ENCODE measurements around the gene CEACAM5. TPM values are rescaled to one million over a fixed set of nuclear protein-coding genes. Genes with fewer than 3 reads are reported as not detected.

The CEACAM5 gene
- total RNA-seq, 2 experiments from 2014 or later, result not detected

GRCh38 chr19:41741244-41741554 is 32.8 kb downstream of the CEACAM5 start:
- ChIA-PET CTCF (ENCODE audit: unreplicated experiment) (no interaction called here), POLR2A (no interaction called here)
- Histone ChIP-seq H3K36me3 (ENCODE audit: insufficient read depth, low read length) (no peaks in the 10 kb centered on the region), H3K9me2 (ENCODE audit: insufficient read depth, low read length) (no peaks in the 10 kb centered on the region), H3K27ac (ENCODE audit: low read depth, low read length, poor library complexity, severe bottlenecking) (no peak overlapping the region), H3K4me3 (ENCODE audit: low read depth, low read length, poor library complexity, severe bottlenecking) (no peak overlapping the region), H2AFZ (ENCODE audit: low read length) (no peak overlapping the region), H4K20me1 (ENCODE audit: insufficient read depth, low read length) (no peaks in the 10 kb centered on the region), H3K4me1 (ENCODE audit: insufficient read depth, low read length, poor library complexity, severe bottlenecking) (peaks cover 8% of the 10 kb centered on the region), H3K4me2 (ENCODE audit: low read length) (no peak overlapping the region), H3K79me2 (ENCODE audit: insufficient read depth, low read depth, low read length) (no peaks in the 10 kb centered on the region), H3K9me3 (ENCODE audit: low read length) (no peaks in the 10 kb centered on the region)
- BruUV-seq (replicated peaks), result no TSS peak
- DNase-seq (ENCODE audit: low spot score), result no peak
- intact Hi-C loops (cut with micrococcal nuclease; ENCODE audit: unreplicated experiment), result no loop called here
- TF ChIP-seq, protein P1, sequence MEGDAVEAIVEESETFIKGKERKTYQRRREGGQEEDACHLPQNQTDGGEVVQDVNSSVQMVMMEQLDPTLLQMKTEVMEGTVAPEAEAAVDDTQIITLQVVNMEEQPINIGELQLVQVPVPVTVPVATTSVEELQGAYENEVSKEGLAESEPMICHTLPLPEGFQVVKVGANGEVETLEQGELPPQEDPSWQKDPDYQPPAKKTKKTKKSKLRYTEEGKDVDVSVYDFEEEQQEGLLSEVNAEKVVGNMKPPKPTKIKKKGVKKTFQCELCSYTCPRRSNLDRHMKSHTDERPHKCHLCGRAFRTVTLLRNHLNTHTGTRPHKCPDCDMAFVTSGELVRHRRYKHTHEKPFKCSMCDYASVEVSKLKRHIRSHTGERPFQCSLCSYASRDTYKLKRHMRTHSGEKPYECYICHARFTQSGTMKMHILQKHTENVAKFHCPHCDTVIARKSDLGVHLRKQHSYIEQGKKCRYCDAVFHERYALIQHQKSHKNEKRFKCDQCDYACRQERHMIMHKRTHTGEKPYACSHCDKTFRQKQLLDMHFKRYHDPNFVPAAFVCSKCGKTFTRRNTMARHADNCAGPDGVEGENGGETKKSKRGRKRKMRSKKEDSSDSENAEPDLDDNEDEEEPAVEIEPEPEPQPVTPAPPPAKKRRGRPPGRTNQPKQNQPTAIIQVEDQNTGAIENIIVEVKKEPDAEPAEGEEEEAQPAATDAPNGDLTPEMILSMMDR (conservative IDR thresholded peaks at IDR 0.05; ENCODE audit: low read length), result no peak
- no peak for TF ChIP-seq EZH2phosphoT487 (IDR thresholded peaks at IDR 0.05; ENCODE audit: borderline replicate concordance, low read depth, low read length)

GRCh38 chr19:41744850-41745249 is 36.4 kb downstream of the CEACAM5 start:
- no peak for TF ChIP-seq EZH2phosphoT487 (IDR thresholded peaks at IDR 0.05; ENCODE audit: borderline replicate concordance, low read depth, low read length)
- TF ChIP-seq, protein P1 (conservative IDR thresholded peaks at IDR 0.05; ENCODE audit: low read length), result no peak
- H3K4me1 ChIP-seq (ENCODE audit: insufficient read depth, low read length, poor library complexity, severe bottlenecking), result peaks cover 8% of the 10 kb centered on the region
- ChIA-PET CTCF (ENCODE audit: unreplicated experiment) (interaction anchor here (0.6 kb wide), 2 partner anchors 34 to 326 kb away, joined by 3 read pairs; no protein-coding TSS in a partner anchor), POLR2A (interaction anchor here (0.6 kb wide), 1 partner anchor 996 kb away, joined by 3 read pairs; no protein-coding TSS in a partner anchor)
- no peaks in the 10 kb centered on the region for H3K9me3 ChIP-seq (ENCODE audit: low read length)
- H3K4me3 ChIP-seq (ENCODE audit: low read depth, low read length, poor library complexity, severe bottlenecking), result no peak overlapping the region
- no peaks in the 10 kb centered on the region for H4K20me1 ChIP-seq (ENCODE audit: insufficient read depth, low read length)
- H3K9me2 ChIP-seq (ENCODE audit: insufficient read depth, low read length), result no peaks in the 10 kb centered on the region
- no peaks in the 10 kb centered on the region for H3K79me2 ChIP-seq (ENCODE audit: insufficient read depth, low read depth, low read length)
- H2AFZ ChIP-seq (ENCODE audit: low read length), result peak overlapping the region; percentile 52; the same call in 1 of the 2 replicates
- H3K27ac ChIP-seq (ENCODE audit: low read depth, low read length, poor library complexity, severe bottlenecking), result no peak overlapping the region
- intact Hi-C loops (cut with micrococcal nuclease; ENCODE audit: unreplicated experiment), result loop anchor here (5.0 kb wide), 1 partner anchor 103 kb away; no protein-coding TSS in a partner anchor
- no TSS peak for BruUV-seq (replicated peaks)
- peak; percentile 12 for DNase-seq (ENCODE audit: low spot score)
- H3K36me3 ChIP-seq (ENCODE audit: insufficient read depth, low read length), result no peaks in the 10 kb centered on the region
- no peak overlapping the region for H3K4me2 ChIP-seq (ENCODE audit: low read length)

GRCh38 chr19:41745756-41746155 is 37.3 kb downstream of the CEACAM5 start:
- no TSS peak for BruUV-seq (replicated peaks)
- intact Hi-C loops (cut with micrococcal nuclease; ENCODE audit: unreplicated experiment), result loop anchor here (1.0 to 5.0 kb wide), 2 partner anchors 39 to 103 kb away; no protein-coding TSS in a partner anchor
- Histone ChIP-seq H3K27ac (ENCODE audit: low read depth, low read length, poor library complexity, severe bottlenecking) (no peak overlapping the region), H3K79me2 (ENCODE audit: insufficient read depth, low read depth, low read length) (no peaks in the 10 kb centered on the region), H4K20me1 (ENCODE audit: insufficient read depth, low read length) (no peaks in the 10 kb centered on the region), H3K9me3 (ENCODE audit: low read length) (no peaks in the 10 kb centered on the region), H2AFZ (ENCODE audit: low read length) (no peak overlapping the region), H3K4me3 (ENCODE audit: low read depth, low read length, poor library complexity, severe bottlenecking) (no peak overlapping the region), H3K9me2 (ENCODE audit: insufficient read depth, low read length) (no peaks in the 10 kb centered on the region), H3K36me3 (ENCODE audit: insufficient read depth, low read length) (no peaks in the 10 kb centered on the region), H3K4me1 (ENCODE audit: insufficient read depth, low read length, poor library complexity, severe bottlenecking) (peaks cover 10% of the 10 kb centered on the region), H3K4me2 (ENCODE audit: low read length) (no peak overlapping the region)
- ChIA-PET CTCF (ENCODE audit: unreplicated experiment) (interaction anchor here (0.6 kb wide), 1 partner anchor 327 kb away, joined by 3 read pairs; no protein-coding TSS in a partner anchor), POLR2A (no interaction called here)
- no peak for DNase-seq (ENCODE audit: low spot score)
- no peak for TF ChIP-seq EZH2phosphoT487 (IDR thresholded peaks at IDR 0.05; ENCODE audit: borderline replicate concordance, low read depth, low read length)
- TF ChIP-seq, protein P1 (conservative IDR thresholded peaks at IDR 0.05; ENCODE audit: low read length), result no peak

Data from OCI-LY7 (cell line).